K562 (cell line): ENCODE data around the gene ASMTL. TPM values are rescaled to one million over a fixed set of nuclear protein-coding genes. Genes with fewer than 3 reads are reported as not detected.
A peak's percentile ranks its signal among the peaks of the same experiment; 100 is the strongest.

ENCODE experiments used
- CTCFL ChIP-seq: IDR thresholded peaks from 2 replicates; pipeline ENCODE4 v1.6.1; 2011; ENCODE audit warnings: borderline replicate concordance, low read depth, mild to moderate bottlenecking, moderate library complexity, low read length; ENCODE audit not compliant: insufficient read depth, poor library complexity, severe bottlenecking
- ETV6 ChIP-seq, 3 experiments: fragments of 150-350 bp in 1 of 3; sonication (generic) in 1 of 3; formaldehyde crosslinking in 1 of 3; IDR thresholded peaks; 2 replicates each; pipeline versions ENCODE4 v1.6.1 to v1.8.0; 2014 to 2022; ENCODE audit warnings: borderline replicate concordance in 2 of 3, low read depth in 2 of 3, antibody characterized with exemption in 1 of 3, low read length in 1 of 3, mild to moderate bottlenecking in 1 of 3, missing genetic modification reagents in 1 of 3
- FOXP4 ChIP-seq: sonication (generic); formaldehyde crosslinking; IDR thresholded peaks from 2 replicates; pipeline ENCODE4 v1.8.0; 2022; ENCODE audit warnings: mild to moderate bottlenecking, missing genetic modification reagents, borderline replicate concordance
- HEY1 ChIP-seq: fragments of 250-450 bp; sonication (Bioruptor Pico); IDR thresholded peaks from 2 replicates; pipeline ENCODE4 v1.5.0; 2020; ENCODE audit warnings: mild to moderate bottlenecking, moderate library complexity, borderline replicate concordance
- HMG20A ChIP-seq: fragments of 450-650 bp; formaldehyde crosslinking; conservative IDR thresholded peaks from 2 replicates; pipeline ENCODE4 v1.4.0; 2020; ENCODE audit warnings: mild to moderate bottlenecking, mixed read lengths
- PHF8 ChIP-seq: fragments of 200-600 bp; sonication (generic); IDR thresholded peaks from 2 replicates; pipeline ENCODE4 v1.6.1; 2012; ENCODE audit warnings: mixed run types, mild to moderate bottlenecking, inconsistent platforms, low read length, moderate library complexity, borderline replicate concordance
- POU5F1 ChIP-seq: fragments of 150-350 bp; IDR thresholded peaks from 2 replicates; pipeline ENCODE4 v1.6.1; 2014; ENCODE audit warnings: borderline replicate concordance, low read length, low read depth, mild to moderate bottlenecking; ENCODE audit not compliant: partially characterized antibody
- RB1 ChIP-seq: fragments of 450-650 bp; IDR thresholded peaks from 2 replicates; pipeline ENCODE4 v1.6.1; 2017; ENCODE audit warnings: low read depth, mild to moderate bottlenecking
- RFX5 ChIP-seq: IDR thresholded peaks from 2 replicates; pipeline ENCODE4 v1.6.1; 2011; ENCODE audit warnings: low read depth, mild to moderate bottlenecking, improper control_type of control experiment, low read length
- RFX7 ChIP-seq: fragments of 250-450 bp; sonication (Bioruptor Pico); IDR thresholded peaks from 2 replicates; pipeline ENCODE4 v1.5.1; 2021; ENCODE audit warnings: mild to moderate bottlenecking
- ZBTB12 ChIP-seq: fragments of 250-450 bp; sonication (Bioruptor Pico); IDR thresholded peaks from 2 replicates; pipeline ENCODE4 v1.4.0; 2020
- ZC3H4 ChIP-seq: sonication (generic); formaldehyde crosslinking; IDR thresholded peaks from 2 replicates; pipeline ENCODE4 v1.9.0; 2021; ENCODE audit warnings: missing genetic modification reagents, borderline replicate concordance
- ZFPM2 ChIP-seq: fragments of 250-450 bp; sonication (Bioruptor Pico); IDR thresholded peaks from 2 replicates; pipeline ENCODE4 v1.5.1; 2022; ENCODE audit warnings: mild to moderate bottlenecking
- ZNF75A ChIP-seq: fragments of 450-650 bp; formaldehyde crosslinking; IDR thresholded peaks from 2 replicates; pipeline ENCODE4 v1.4.0; 2020; ENCODE audit warnings: mild to moderate bottlenecking
- polyA plus RNA-seq, 8 experiments: library from polyadenylated mRNA; depleted of rRNA in 4 of 8; stranded (reverse) in 5 of 8; unstranded in 3 of 8; fragments of >200 nt; fragmentation: Nextera tagmentation in 2 of 8; fragmentation: Illumina TruSeq in 1 of 8; extraction: Ambion mirVana in 2 of 8; extraction: Trizol in 1 of 8; gene quantifications; 2 replicates each; pipeline versions ENCODE4 v1.2.1 to v1.2.3, GENCODE V29; 2011 to 2014; ENCODE audit warnings: inconsistent platforms in 1 of 8, missing spikeins in 1 of 8
- total RNA-seq, 7 experiments: library from RNA; depleted of rRNA in 6 of 7; stranded (reverse); fragments of >200 nt in 6 of 7; fragmentation: Illumina TruSeq in 2 of 7; extraction: Trizol in 2 of 7; gene quantifications; 2 replicates each; pipeline versions ENCODE4 v1.2.1 to v1.2.3, GENCODE V29; 2011 to 2021; ENCODE audit warnings: low replicate concordance in 1 of 7
- TF ChIP-seq, protein P1 (sequence below): fragments of 200-800 bp; sonication (Bioruptor generic); IDR thresholded peaks from 2 replicates; pipeline ENCODE4 v1.6.1; 2016; ENCODE audit warnings: missing genetic modification characterization, missing compliant biosample characterization

Gene ASMTL
- total and polyA plus RNA-seq, 9 of the 15 experiments (the other 6 are each of a cell fraction or from before 2014, with no cell fraction given): 0.56 to 20.6 (median 7.6) TPM

DNA sequence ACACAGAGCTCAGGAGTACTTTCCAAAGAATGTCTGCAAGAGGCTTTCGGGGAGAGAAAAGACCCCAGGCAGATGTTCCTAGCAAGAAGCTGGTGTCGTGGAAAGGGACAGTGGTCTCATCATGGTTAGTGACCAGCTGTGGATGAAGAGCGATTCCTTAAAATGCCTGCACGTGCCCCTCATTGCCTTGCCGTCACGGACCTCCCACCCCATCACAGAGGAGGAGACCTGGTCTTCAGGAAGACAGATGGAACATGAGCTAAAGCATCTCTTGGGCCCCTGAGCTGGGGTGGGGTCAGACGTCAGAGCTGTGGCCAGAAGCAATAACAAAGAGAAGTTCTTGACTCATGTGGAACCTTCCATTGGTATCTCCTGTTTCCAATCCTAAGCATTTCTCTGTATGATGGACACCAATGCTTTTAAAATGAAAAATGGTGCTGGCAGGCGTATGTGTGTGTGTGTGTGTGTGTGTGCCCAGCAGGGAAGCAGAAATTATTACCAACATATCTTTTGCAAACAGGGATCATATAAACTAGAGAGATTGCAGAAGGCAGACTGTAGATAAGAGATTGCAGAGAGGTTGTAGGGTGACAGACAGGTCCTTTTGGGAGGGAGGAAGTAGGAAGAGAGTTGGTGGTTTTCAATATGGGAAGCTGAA, 25.2 kb upstream of the ASMTL start (continued):
- TF ChIP-seq, protein P1, sequence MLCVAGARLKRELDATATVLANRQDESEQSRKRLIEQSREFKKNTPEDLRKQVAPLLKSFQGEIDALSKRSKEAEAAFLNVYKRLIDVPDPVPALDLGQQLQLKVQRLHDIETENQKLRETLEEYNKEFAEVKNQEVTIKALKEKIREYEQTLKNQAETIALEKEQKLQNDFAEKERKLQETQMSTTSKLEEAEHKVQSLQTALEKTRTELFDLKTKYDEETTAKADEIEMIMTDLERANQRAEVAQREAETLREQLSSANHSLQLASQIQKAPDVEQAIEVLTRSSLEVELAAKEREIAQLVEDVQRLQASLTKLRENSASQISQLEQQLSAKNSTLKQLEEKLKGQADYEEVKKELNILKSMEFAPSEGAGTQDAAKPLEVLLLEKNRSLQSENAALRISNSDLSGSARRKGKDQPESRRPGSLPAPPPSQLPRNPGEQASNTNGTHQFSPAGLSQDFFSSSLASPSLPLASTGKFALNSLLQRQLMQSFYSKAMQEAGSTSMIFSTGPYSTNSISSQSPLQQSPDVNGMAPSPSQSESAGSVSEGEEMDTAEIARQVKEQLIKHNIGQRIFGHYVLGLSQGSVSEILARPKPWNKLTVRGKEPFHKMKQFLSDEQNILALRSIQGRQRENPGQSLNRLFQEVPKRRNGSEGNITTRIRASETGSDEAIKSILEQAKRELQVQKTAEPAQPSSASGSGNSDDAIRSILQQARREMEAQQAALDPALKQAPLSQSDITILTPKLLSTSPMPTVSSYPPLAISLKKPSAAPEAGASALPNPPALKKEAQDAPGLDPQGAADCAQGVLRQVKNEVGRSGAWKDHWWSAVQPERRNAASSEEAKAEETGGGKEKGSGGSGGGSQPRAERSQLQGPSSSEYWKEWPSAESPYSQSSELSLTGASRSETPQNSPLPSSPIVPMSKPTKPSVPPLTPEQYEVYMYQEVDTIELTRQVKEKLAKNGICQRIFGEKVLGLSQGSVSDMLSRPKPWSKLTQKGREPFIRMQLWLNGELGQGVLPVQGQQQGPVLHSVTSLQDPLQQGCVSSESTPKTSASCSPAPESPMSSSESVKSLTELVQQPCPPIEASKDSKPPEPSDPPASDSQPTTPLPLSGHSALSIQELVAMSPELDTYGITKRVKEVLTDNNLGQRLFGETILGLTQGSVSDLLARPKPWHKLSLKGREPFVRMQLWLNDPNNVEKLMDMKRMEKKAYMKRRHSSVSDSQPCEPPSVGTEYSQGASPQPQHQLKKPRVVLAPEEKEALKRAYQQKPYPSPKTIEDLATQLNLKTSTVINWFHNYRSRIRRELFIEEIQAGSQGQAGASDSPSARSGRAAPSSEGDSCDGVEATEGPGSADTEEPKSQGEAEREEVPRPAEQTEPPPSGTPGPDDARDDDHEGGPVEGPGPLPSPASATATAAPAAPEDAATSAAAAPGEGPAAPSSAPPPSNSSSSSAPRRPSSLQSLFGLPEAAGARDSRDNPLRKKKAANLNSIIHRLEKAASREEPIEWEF: no peak
- TF ChIP-seq ZC3H4: no peak
- no peak for TF ChIP-seq FOXP4 (CRISPR knock-in tag)
- no peak for TF ChIP-seq RFX7 (CRISPR knock-in tag)
- peak in 1 of 2 experiments; percentile 90; a peak in 2 of 4 replicates for TF ChIP-seq ETV6 (IDR thresholded peaks at IDR 0.05; ENCODE audit: borderline replicate concordance in 1 of 2, low read depth in 2 of 2, low read length in 1 of 2)
- TF ChIP-seq ETV6 (CRISPR knock-in tag; IDR thresholded peaks at IDR 0.05; ENCODE audit: borderline replicate concordance): no peak
- TF ChIP-seq HEY1 (CRISPR knock-in tag): no peak
- TF ChIP-seq ZNF75A (CRISPR knock-in tag): no peak
- no peak for TF ChIP-seq CTCFL
- no peak for TF ChIP-seq ZFPM2
- TF ChIP-seq PHF8: no peak
- no peak for TF ChIP-seq POU5F1
- TF ChIP-seq ZBTB12 (CRISPR knock-in tag): no peak
- TF ChIP-seq RB1: no peak
- TF ChIP-seq HMG20A: no peak
- TF ChIP-seq RFX5: no peak
